Duodenal mucosa (tissue), 2 donors: ENCODE results near the gene DNAH1.

Experiments used
- H3K27ac ChIP-seq: one replicate; pipeline ENCODE4 v1.7.0; 2013; ENCODE audit warnings: low read depth, low read length
- H3K27me3 ChIP-seq, 2 donors: one replicate each; pipeline ENCODE4 v1.7.0; 2013; ENCODE audit warnings: low read length in 2 of 2, control low read depth in 1 of 2; ENCODE audit not compliant: insufficient read depth in 2 of 2, control insufficient read depth in 1 of 2
- H3K36me3 ChIP-seq, 2 donors: one replicate each; pipeline ENCODE4 v1.7.0; 2013; ENCODE audit warnings: low read length in 2 of 2, control low read depth in 1 of 2; ENCODE audit not compliant: insufficient read depth in 2 of 2, control insufficient read depth in 1 of 2
- H3K4me1 ChIP-seq, 2 donors: one replicate each; pipeline ENCODE4 v1.7.0; 2013; ENCODE audit warnings: low read length in 2 of 2, control low read depth in 1 of 2; ENCODE audit not compliant: insufficient read depth in 2 of 2, control insufficient read depth in 1 of 2
- H3K4me3 ChIP-seq, 2 donors: one replicate each; pipeline ENCODE4 v1.7.0; 2013; ENCODE audit warnings: low read length in 2 of 2, low read depth in 1 of 2
- H3K9ac ChIP-seq, 2 donors: one replicate each; pipeline ENCODE4 v1.7.0; 2013; ENCODE audit warnings: low read length in 2 of 2, low read depth in 1 of 2
- H3K9me3 ChIP-seq, 2 donors: one replicate each; pipeline ENCODE4 v1.7.0; 2013; ENCODE audit warnings: low read length in 2 of 2, control low read depth in 1 of 2; ENCODE audit not compliant: control insufficient read depth in 1 of 2

The DNAH1 gene

DNA sequence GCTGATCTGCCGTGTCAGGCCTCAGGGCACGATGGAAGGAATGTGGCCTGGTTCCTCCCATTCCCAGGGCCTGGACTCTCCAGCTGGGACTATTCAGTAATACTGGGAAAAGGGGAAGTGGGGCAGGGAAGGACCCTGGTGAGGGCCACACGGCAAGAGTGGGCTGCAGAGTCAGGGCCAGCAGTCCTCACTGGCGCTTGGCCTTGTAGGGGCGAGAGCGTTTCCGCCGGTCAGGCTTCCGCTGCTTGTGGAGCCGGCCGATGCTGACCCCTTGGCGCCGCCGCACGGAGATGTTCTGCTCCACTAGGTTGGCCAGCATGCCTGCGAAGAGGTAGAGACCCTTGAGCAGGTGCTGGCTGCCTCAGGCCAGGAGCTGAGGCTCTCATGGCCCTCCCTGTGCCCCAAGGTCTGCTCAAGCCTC lies 86.0 kb downstream of the DNAH1 start:
- Histone ChIP-seq H3K9me3 (no peaks in the 10 kb centered on the region), H3K36me3 (peaks cover 39 to 81% of the 10 kb centered on the region in 2 donors), H3K27ac (no peak overlapping the region), H3K4me1 (peaks cover 18 to 25% of the 10 kb centered on the region in 2 donors), H3K27me3 (no peaks in the 10 kb centered on the region), H3K9ac (no peak overlapping the region), H3K4me3 (no peak overlapping the region)

DNA sequence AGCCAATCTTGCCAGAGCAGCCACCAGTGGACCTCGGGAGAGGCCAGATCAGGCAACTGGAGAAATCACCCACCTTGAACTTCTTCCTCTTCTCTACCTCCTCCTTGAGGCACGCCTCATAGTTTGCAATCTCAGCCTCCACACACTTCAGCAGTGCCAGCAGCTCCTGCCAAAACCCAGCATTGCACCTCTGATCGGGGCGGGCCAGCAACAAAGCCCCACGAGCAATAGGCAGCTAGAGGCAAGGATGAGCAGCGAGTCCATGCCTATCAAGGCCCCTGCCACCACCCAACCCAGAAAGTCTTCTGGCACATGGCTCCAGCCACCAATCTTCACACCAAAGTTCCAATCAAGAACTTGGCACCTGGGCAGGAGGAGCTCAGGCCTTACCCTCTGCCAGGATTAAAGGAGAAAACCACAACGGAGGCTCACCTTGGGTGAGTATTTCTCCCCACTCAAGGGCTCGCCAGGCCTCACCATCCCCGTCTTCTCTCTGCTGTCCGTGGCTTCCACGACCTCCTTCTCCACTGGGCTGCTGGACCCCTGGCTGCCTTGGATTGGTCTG lies 86.7 kb downstream of the DNAH1 start:
- H3K27ac ChIP-seq, result no peak overlapping the region
- no peaks in the 10 kb centered on the region for H3K27me3 ChIP-seq
- peaks cover 42 to 88% of the 10 kb centered on the region in 2 donors for H3K36me3 ChIP-seq

DNA sequence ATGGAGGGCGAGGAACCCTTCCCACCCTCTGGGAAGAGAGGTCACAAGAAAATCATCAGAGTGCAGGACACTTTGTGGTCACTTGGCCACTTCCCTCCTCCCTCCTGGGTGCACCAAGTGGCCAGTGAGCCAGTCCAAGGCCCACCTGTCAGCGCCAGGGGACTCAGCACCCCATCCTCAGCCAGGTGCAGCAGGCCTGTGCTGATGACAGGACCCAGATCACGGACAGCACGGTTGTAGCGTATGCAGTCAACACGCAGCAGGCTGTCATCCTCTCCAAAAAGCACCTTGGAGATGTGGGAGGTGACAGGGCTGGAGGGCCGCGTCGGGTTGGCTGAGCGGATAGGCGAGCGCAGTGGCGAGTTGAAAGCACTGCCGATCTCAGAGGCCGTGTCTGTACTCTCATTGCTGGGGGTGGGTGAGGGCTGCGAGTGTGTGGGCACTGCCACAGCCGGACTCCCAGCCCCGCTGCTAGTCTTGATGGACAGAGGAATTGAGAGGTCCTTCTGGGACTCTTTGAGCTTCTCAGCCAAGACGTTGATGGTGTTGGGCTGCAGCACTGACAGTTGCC lies 87.2 kb downstream of the DNAH1 start:
- Histone ChIP-seq H3K4me3 (no peak overlapping the region), H3K9me3 (no peaks in the 10 kb centered on the region), H3K36me3 (peaks cover 45 to 94% of the 10 kb centered on the region in 2 donors), H3K27ac (no peak overlapping the region), H3K27me3 (no peaks in the 10 kb centered on the region), H3K9ac (no peak overlapping the region), H3K4me1 (peaks cover 25 to 37% of the 10 kb centered on the region in 2 donors)

More for the DNA sequence above, 86.7 kb downstream of the DNAH1 start:
- no peak overlapping the region for H3K4me3 ChIP-seq
- peaks cover 19 to 32% of the 10 kb centered on the region in 2 donors for H3K4me1 ChIP-seq
- H3K9ac ChIP-seq, result no peak overlapping the region
- no peaks in the 10 kb centered on the region for H3K9me3 ChIP-seq

DNA sequence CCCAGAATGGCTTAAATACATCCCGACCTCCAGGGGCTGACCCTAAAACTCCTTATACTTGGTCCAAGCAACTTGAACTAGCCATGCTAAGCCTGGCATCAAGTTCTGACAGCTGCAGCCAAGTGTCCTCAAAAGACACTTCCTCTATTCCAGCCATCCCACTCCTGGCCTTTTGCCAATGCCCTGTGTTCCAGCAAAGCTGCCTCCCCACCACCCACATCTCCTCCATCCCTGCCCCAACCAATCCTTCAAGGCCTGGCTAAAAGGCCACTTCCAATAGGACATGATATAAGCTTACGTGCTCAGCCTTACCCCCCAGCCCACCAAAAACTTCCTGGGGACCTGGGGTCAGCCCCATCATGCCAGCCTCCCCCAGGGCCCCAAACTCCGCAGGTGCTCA lies 87.8 kb downstream of the DNAH1 start:
- Histone ChIP-seq H3K4me3 (no peak overlapping the region), H3K36me3 (peaks cover 45 to 93% of the 10 kb centered on the region in 2 donors), H3K4me1 (peaks cover 31 to 43% of the 10 kb centered on the region in 2 donors), H3K27ac (no peak overlapping the region), H3K9ac (no peak overlapping the region), H3K27me3 (no peaks in the 10 kb centered on the region), H3K9me3 (no peaks in the 10 kb centered on the region)

DNA sequence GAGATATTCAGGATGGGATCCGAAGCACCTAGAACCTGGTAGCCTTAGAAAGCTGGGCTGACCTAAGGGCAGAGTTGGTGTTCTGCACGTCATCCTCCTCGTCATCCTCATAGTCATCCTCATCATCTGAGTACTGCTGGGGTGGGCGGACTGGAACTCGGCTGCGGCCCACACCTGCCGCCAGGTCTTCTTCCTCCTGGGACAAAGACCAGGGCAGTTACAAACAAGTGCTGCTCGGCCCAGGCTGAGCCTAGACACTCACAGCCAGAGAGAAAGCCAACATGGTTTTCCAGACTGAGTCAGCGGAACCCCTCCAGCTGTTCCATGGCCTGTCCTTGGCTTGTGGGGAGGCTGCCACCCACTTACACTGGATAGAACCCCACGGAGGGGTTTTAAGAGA lies 88.3 kb downstream of the DNAH1 start:
- no peak overlapping the region for H3K4me3 ChIP-seq
- no peak overlapping the region for H3K27ac ChIP-seq
- peaks cover 34 to 48% of the 10 kb centered on the region in 2 donors for H3K4me1 ChIP-seq
- H3K9me3 ChIP-seq, result no peaks in the 10 kb centered on the region
- no peaks in the 10 kb centered on the region for H3K27me3 ChIP-seq
- H3K9ac ChIP-seq, result no peak overlapping the region
- peaks cover 45 to 89% of the 10 kb centered on the region in 2 donors for H3K36me3 ChIP-seq

DNA sequence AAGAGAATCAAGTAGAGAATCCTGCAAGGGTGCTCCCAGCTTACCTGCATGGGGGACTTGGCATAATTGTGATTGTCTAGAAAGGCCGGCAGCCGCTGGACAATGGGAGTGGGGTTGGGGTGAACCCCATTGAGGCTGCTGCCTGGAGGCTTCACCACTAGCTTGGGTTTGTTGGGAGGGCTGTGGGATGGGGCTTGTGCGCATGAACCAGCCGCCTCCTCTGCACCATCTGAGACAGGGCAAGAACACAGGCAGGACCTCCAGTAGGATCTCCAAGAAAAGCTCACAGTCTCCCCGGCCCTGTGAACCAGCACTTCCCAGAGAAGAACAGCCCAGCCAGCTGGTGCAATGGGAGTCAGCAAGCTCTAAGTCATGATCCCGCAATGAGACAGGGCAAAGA lies 88.9 kb downstream of the DNAH1 start:
- H3K9me3 ChIP-seq, result no peaks in the 10 kb centered on the region
- no peaks in the 10 kb centered on the region for H3K27me3 ChIP-seq
- H3K9ac ChIP-seq, result no peak overlapping the region
- peaks cover 32 to 44% of the 10 kb centered on the region in 2 donors for H3K4me1 ChIP-seq
- H3K27ac ChIP-seq, result no peak overlapping the region
- H3K36me3 ChIP-seq, result peaks cover 45 to 84% of the 10 kb centered on the region in 2 donors
- no peak overlapping the region for H3K4me3 ChIP-seq

DNA sequence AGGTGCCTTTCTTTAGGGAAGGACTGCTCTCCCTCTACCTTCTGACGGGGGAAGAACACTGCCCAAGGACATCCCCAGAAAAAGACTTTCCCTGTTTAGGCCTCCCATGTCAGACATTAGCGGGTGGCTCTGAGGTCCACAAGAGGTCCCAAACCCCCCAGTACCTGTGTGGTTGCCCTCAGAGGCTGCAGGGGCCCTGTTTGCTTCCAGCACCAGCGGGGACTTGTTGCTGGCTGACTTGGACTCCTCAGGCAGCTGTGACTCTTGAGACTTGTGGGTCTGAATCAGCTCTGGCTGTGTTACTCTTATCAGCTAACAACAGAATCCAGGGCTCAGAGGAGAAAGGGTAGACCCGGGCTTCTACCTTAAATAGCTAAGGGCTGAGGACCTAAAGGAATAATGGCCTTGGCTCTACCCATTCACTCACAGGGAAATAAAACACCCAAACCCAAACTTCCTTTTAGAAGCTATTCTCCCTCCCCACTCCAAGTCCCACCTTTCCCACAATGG lies 89.5 kb downstream of the DNAH1 start:
- Histone ChIP-seq H3K36me3 (peaks cover 45 to 78% of the 10 kb centered on the region in 2 donors), H3K27ac (no peak overlapping the region), H3K27me3 (no peaks in the 10 kb centered on the region)

DNA sequence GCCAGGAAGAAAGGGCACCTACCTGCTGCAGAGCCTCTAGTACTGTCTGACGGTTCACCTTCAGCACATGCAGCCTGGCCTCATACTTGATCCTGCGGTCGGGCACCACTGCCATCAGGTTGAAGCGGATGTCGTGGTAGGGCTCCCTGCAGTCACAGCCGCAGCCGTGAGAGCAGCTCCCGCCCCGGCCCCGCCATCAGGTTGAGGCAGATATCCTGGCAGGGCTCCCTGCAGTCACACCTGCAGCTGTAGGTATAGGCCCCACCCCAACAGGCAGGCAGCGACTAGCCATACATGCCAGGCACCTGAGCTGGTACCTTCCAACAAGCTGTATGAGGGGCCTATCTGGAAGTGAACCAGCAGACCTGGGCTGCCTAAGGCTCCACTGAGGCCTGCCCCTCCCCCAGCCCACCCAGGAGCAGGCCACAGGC lies 90.1 kb downstream of the DNAH1 start:
- H3K36me3 ChIP-seq, result peaks cover 45 to 75% of the 10 kb centered on the region in 2 donors
- H3K27me3 ChIP-seq, result no peaks in the 10 kb centered on the region
- H3K27ac ChIP-seq, result no peak overlapping the region
- H3K9ac ChIP-seq, result peak overlapping the region in 1 of 2 donors; percentile 23
- no peaks in the 10 kb centered on the region for H3K9me3 ChIP-seq
- H3K4me1 ChIP-seq, result peaks cover 23 to 44% of the 10 kb centered on the region in 2 donors
- H3K4me3 ChIP-seq, result no peak overlapping the region

More for the DNA sequence above, 89.5 kb downstream of the DNAH1 start:
- peaks cover 26 to 38% of the 10 kb centered on the region in 2 donors for H3K4me1 ChIP-seq
- no peak overlapping the region for H3K9ac ChIP-seq
- no peak overlapping the region for H3K4me3 ChIP-seq
- no peaks in the 10 kb centered on the region for H3K9me3 ChIP-seq

DNA sequence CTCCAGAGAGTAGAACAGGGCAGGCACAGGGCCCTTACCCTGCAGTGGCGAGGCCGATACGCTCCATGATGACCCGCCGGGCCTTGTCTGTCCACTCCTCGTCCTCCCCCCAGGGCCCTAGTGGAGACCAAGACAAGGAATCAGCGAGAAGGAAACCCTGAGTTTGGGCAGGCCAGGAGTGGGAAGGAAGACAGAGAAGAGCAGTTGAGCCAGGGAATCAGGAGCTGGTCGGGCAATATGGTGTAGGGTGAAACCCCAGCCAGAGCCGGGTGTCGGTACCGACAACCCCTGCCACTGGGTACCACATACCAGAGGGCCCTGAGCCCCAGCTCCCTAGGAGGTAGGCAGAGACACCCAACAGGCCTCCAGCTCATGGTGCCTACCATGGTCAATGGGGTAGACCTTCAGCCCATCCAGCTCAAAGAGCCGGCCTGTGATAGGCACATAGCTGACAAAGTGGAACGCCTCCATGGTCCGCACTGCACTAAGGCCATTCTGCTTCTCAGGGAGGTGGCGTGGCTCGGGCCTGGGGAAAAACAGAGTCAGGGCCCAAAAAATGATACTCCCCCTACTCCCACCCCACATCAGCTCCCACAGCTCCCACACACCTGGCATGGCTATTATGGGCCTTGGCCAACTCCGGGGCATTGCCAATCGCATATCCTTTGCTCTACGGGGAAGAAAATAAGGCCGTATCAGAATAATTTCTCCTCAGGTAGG lies 90.8 kb downstream of the DNAH1 start:
- Histone ChIP-seq H3K4me1 (peaks cover 30 to 51% of the 10 kb centered on the region in 2 donors), H3K9me3 (no peaks in the 10 kb centered on the region), H3K27me3 (no peaks in the 10 kb centered on the region), H3K27ac (no peak overlapping the region), H3K36me3 (peaks cover 45 to 68% of the 10 kb centered on the region in 2 donors), H3K9ac (peak overlapping the region in 1 of 2 donors; percentile 23), H3K4me3 (no peak overlapping the region)

DNA sequence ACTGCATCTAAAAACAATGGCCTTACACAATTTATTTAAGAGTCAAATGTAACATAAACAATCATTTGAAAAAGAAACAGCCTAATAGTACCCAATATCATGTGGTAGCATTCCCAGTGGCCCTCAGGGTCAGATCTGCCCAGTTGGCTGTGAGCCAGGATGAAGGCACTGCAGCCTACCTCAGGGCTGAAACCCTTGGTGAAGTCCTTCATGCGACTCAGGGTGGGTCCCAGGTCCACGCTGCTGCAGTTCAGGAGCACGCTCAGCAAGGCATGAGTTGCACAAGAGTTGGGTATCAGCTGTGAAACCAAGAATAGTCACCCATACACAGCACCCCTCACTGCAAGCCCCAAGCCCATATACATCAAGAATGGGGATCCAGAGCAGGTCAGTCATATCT lies 91.7 kb downstream of the DNAH1 start:
- Histone ChIP-seq H3K27ac (no peak overlapping the region), H3K9ac (no peak overlapping the region), H3K4me1 (peaks cover 39 to 59% of the 10 kb centered on the region in 2 donors), H3K27me3 (no peaks in the 10 kb centered on the region), H3K9me3 (no peaks in the 10 kb centered on the region), H3K4me3 (no peak overlapping the region), H3K36me3 (peaks cover 36 to 59% of the 10 kb centered on the region in 2 donors)
